Skeletal muscle satellite cell (primary cell): ENCODE results near the gene ZP3.
A peak's percentile ranks its signal among the peaks of the same experiment; 100 is the strongest.
"Not testable (repeated sequence)": the region's sequence is repeated elsewhere in the genome, so short reads cannot be mapped to it uniquely, and the experiment has no call there.

Experiments used
- H3K27me3 ChIP-seq: 2 replicates; pipeline ENCODE4 v1.7.0; 2013; ENCODE audit warnings: low read length; ENCODE audit not compliant: control insufficient read depth, insufficient read depth
- H3K36me3 ChIP-seq: 2 replicates; pipeline ENCODE4 v1.7.0; 2013; ENCODE audit warnings: mild to moderate bottlenecking, control low read depth, low read length; ENCODE audit not compliant: insufficient read depth
- H3K4me1 ChIP-seq: 2 replicates; pipeline ENCODE4 v1.7.0; 2013; ENCODE audit warnings: low read length; ENCODE audit not compliant: control insufficient read depth, insufficient read depth
- H3K4me2 ChIP-seq: 2 replicates; pipeline ENCODE4 v1.7.0; 2013; ENCODE audit warnings: mild to moderate bottlenecking, low read length
- H3K4me3 ChIP-seq: 2 replicates; pipeline ENCODE4 v1.7.0; 2013; ENCODE audit warnings: low read length
- H3K9ac ChIP-seq: 2 replicates; pipeline ENCODE4 v1.7.0; 2013; ENCODE audit warnings: mild to moderate bottlenecking, low read depth, low read length, moderate library complexity
- H3K9me3 ChIP-seq: replicated peaks from 2 replicates; pipeline ENCODE4 v1.7.0; 2013; ENCODE audit warnings: mild to moderate bottlenecking, control low read depth, low read length

ZP3 gene

GRCh38 chr7:76393116-76394031 is 31.4 kb upstream of the ZP3 start:
- peaks cover 31% of the 10 kb centered on the region for H3K4me1 ChIP-seq
- H3K9me3 ChIP-seq = no peaks in the 10 kb centered on the region
- no peaks in the 10 kb centered on the region for H3K36me3 ChIP-seq
- no peaks in the 10 kb centered on the region for H3K27me3 ChIP-seq
- H3K9ac ChIP-seq = peak overlapping the region; percentile 86
- H3K4me2 ChIP-seq = peak overlapping the region; percentile 98
- H3K4me3 ChIP-seq = peak overlapping the region; percentile 87

- Histone ChIP-seq H3K9ac (no peak overlapping the region), H3K36me3 (no peaks in the 10 kb centered on the region), H3K4me3 (no peak overlapping the region), H3K4me1 (peaks cover 24% of the 10 kb centered on the region), H3K4me2 (no peak overlapping the region), H3K9me3 (no peaks in the 10 kb centered on the region), H3K27me3 (no peaks in the 10 kb centered on the region)
Measured at GRCh38 chr7:76394957-76395356, 29.8 kb upstream of the ZP3 start.

- H3K4me1 ChIP-seq = peaks cover 24% of the 10 kb centered on the region
- not testable (repeated sequence) for H3K27me3 ChIP-seq, H3K4me2 ChIP-seq, H3K9ac ChIP-seq, H3K9me3 ChIP-seq, H3K4me3 ChIP-seq, H3K36me3 ChIP-seq
Measured at GRCh38 chr7:76395605-76395964, 29.2 kb upstream of the ZP3 start.

GRCh38 chr7:76395965-76396726 is 28.6 kb upstream of the ZP3 start:
- H3K4me2 ChIP-seq = no peak overlapping the region
- H3K4me1 ChIP-seq = peaks cover 24% of the 10 kb centered on the region
- no peaks in the 10 kb centered on the region for H3K36me3 ChIP-seq
- H3K9ac ChIP-seq = no peak overlapping the region
- no peaks in the 10 kb centered on the region for H3K27me3 ChIP-seq
- H3K4me3 ChIP-seq = no peak overlapping the region
- H3K9me3 ChIP-seq = no peaks in the 10 kb centered on the region

GRCh38 chr7:76396864-76397263 is 27.9 kb upstream of the ZP3 start:
- peak overlapping the region; percentile 66 for H3K4me3 ChIP-seq
- H3K9me3 ChIP-seq = no peaks in the 10 kb centered on the region
- no peaks in the 10 kb centered on the region for H3K27me3 ChIP-seq
- H3K9ac ChIP-seq = no peak overlapping the region
- H3K4me1 ChIP-seq = peaks cover 24% of the 10 kb centered on the region
- H3K36me3 ChIP-seq = no peaks in the 10 kb centered on the region
- peak overlapping the region; percentile 86 for H3K4me2 ChIP-seq

- H3K4me1 ChIP-seq = peaks cover 22% of the 10 kb centered on the region
- H3K4me2 ChIP-seq = peak overlapping the region; percentile 86
- no peaks in the 10 kb centered on the region for H3K36me3 ChIP-seq
- peak overlapping the region; percentile 66 for H3K4me3 ChIP-seq
- H3K27me3 ChIP-seq = no peaks in the 10 kb centered on the region
- no peaks in the 10 kb centered on the region for H3K9me3 ChIP-seq
- peak overlapping the region; percentile 30 for H3K9ac ChIP-seq
Measured at GRCh38 chr7:76397409-76398183, 27.2 kb upstream of the ZP3 start.

GRCh38 chr7:76400248-76400647 is 24.5 kb upstream of the ZP3 start:
- Histone ChIP-seq H3K4me2 (no peak overlapping the region), H3K4me3 (no peak overlapping the region), H3K36me3 (no peaks in the 10 kb centered on the region), H3K4me1 (peaks cover 15% of the 10 kb centered on the region), H3K27me3 (no peaks in the 10 kb centered on the region), H3K9me3 (no peaks in the 10 kb centered on the region), H3K9ac (no peak overlapping the region)

GRCh38 chr7:76403097-76403496 is 21.7 kb upstream of the ZP3 start:
- not testable (repeated sequence) for H3K4me3 ChIP-seq, H3K27me3 ChIP-seq, H3K9ac ChIP-seq, H3K4me2 ChIP-seq, H3K4me1 ChIP-seq, H3K9me3 ChIP-seq, H3K36me3 ChIP-seq

- Histone ChIP-seq H3K4me1 (peaks cover 3% of the 10 kb centered on the region), H3K36me3 (no peaks in the 10 kb centered on the region), H3K27me3 (no peaks in the 10 kb centered on the region), H3K4me3 (no peak overlapping the region), H3K9ac (no peak overlapping the region), H3K4me2 (no peak overlapping the region), H3K9me3 (no peaks in the 10 kb centered on the region)
Measured at GRCh38 chr7:76403780-76404494, 20.8 kb upstream of the ZP3 start.

- Histone ChIP-seq H3K4me1 (peaks cover 3% of the 10 kb centered on the region), H3K4me3 (no peak overlapping the region), H3K4me2 (no peak overlapping the region), H3K27me3 (no peaks in the 10 kb centered on the region), H3K9me3 (no peaks in the 10 kb centered on the region), H3K9ac (no peak overlapping the region), H3K36me3 (no peaks in the 10 kb centered on the region)
Measured at GRCh38 chr7:76405738-76406137, 19.0 kb upstream of the ZP3 start.

GRCh38 chr7:76407718-76408117 is 17.0 kb upstream of the ZP3 start:
- Histone ChIP-seq H3K4me3 (no peak overlapping the region), H3K4me1 (peaks cover 7% of the 10 kb centered on the region), H3K4me2 (no peak overlapping the region), H3K9ac (no peak overlapping the region), H3K9me3 (no peaks in the 10 kb centered on the region), H3K27me3 (no peaks in the 10 kb centered on the region), H3K36me3 (no peaks in the 10 kb centered on the region)
